NB4 (cell line): ENCODE results near the gene HTRA3.

Experiments used
- CTCF ChIP-seq: IDR thresholded peaks from one replicate; pipeline ENCODE4 v1.5.1; 2012; ENCODE audit warnings: low read depth, low read length
- POLR2A ChIP-seq: IDR thresholded peaks from 2 replicates; pipeline ENCODE4 v1.6.1; 2011; ENCODE audit warnings: mild to moderate bottlenecking; ENCODE audit not compliant: insufficient read length; ENCODE audit errors: extremely low read depth

GRCh38 chr4:8314691-8315255, 45.2 kb downstream of the HTRA3 start:
- TF ChIP-seq CTCF (no peak), POLR2A (no peak)
